Activated CD8-positive, alpha-beta memory T cell treated with anti-CD3 and anti-CD28 coated beads, Interleukin-2, amount 50 U/mL, for 24 hours (primary cell): ENCODE results near the gene PCNX3.
"Not testable (repeated sequence)": the region's sequence is repeated elsewhere in the genome, so short reads cannot be mapped to it uniquely, and the experiment has no call there.

Experiments
- DNase-seq: peaks from one replicate; pipeline ENCODE4 v3.0.0-alpha.2; 2020; ENCODE audit errors: extremely low read depth

The PCNX3 gene

GRCh38 chr11:65654375-65655349 lies 39.1 kb downstream of the PCNX3 start:
- DNase-seq = no peak

GRCh38 chr11:65655570-65656332 lies 40.2 kb downstream of the PCNX3 start:
- no peak for DNase-seq

- DNase-seq = no peak
Measured at GRCh38 chr11:65657426-65657825, 41.9 kb downstream of the PCNX3 start.

- no peak for DNase-seq
Measured at GRCh38 chr11:65658174-65659021, 42.8 kb downstream of the PCNX3 start.

GRCh38 chr11:65660038-65660437 lies 44.5 kb downstream of the PCNX3 start:
- DNase-seq = no peak

GRCh38 chr11:65660908-65661307 lies 45.3 kb downstream of the PCNX3 start:
- not testable (repeated sequence) for DNase-seq

GRCh38 chr11:65661599-65662246 lies 46.1 kb downstream of the PCNX3 start:
- no peak for DNase-seq

- DNase-seq = no peak
Measured at GRCh38 chr11:65662247-65662798, 46.7 kb downstream of the PCNX3 start.

- DNase-seq = peak; percentile 73
Measured at GRCh38 chr11:65662799-65663638, 47.4 kb downstream of the PCNX3 start, which contains the start of gene RELA. Gene RELA, minus strand, starts transcription at chr11:65662916. Its CDS starts 84 bp downstream, at chr11:65662832.

GRCh38 chr11:65663639-65664200 lies 48.1 kb downstream of the PCNX3 start:
- no peak for DNase-seq

- DNase-seq = no peak
Measured at GRCh38 chr11:65672180-65672860, 56.7 kb downstream of the PCNX3 start.

- no peak for DNase-seq
Measured at GRCh38 chr11:65672982-65673381, 57.4 kb downstream of the PCNX3 start.

GRCh38 chr11:65680192-65680743 lies 64.7 kb downstream of the PCNX3 start:
- no peak for DNase-seq

GRCh38 chr11:65683480-65683879 lies 67.9 kb downstream of the PCNX3 start:
- DNase-seq = not testable (repeated sequence)

- no peak for DNase-seq
Measured at GRCh38 chr11:65685981-65686380, 70.4 kb downstream of the PCNX3 start.
